ENCODE results near the gene CENPQ. TPM values are rescaled to one million over a fixed set of nuclear protein-coding genes. Genes with fewer than 3 reads are reported as not detected.
A peak's percentile ranks its signal among the peaks of the same experiment; 100 is the strongest.

Gene CENPQ
- total and polyA plus RNA-seq, 2 of the 13 experiments (the other 11 are each of a cell fraction or from before 2014, with no cell fraction given): 9.1 to 20.1 TPM

DNA sequence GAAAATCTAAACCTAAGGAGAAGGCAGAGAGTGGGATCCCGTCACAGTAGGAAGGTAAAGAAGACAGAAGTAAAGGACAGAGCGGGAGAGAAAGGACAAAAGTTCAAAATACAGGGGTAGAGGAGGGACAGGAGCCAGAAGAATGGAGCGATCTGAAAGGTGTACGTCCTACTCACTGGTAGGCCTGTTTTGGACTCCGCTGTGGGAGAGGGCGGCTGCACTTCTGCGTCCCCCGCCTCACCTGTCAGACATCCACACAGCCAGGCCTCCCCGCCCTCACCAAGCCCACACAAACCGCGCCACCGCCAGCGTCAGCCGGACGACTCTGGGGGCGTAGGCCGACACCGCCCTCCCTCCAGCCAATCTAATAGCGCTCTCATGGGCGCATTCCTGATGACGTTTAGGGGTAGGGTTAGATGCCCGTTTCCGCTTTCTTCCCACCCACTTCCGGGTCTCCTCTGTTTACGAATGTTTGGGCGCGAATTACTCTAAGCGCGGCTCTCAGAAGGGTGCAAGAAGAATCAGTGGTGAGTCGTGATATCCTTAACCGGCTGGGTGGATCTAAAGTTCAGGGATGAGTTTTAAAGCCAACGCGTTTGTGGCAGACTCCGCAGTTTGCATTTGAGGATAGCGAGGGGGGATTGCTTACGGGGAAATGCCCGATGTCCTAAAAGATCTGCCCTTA, at the start of gene CENPQ, which contains the start of gene MMUT (continued):
- TF ChIP-seq EEA1 (CRISPR knock-in tag; IDR thresholded peaks at IDR 0.05; ENCODE audit: borderline replicate concordance) (0 out of 2 replicates have a peak, but pooled peaks have one; percentile 67), IRX3 (CRISPR knock-in tag; IDR thresholded peaks at IDR 0.05; ENCODE audit: borderline replicate concordance, low read depth) (0 out of 2 replicates have a peak, but pooled peaks have one; percentile 18), PHF21A (CRISPR knock-in tag; IDR thresholded peaks at IDR 0.05) (peak; percentile 69; the same call in 1 of the 2 replicates), TEAD2 (CRISPR knock-in tag; IDR thresholded peaks at IDR 0.05) (no peak), GRHL1 (CRISPR knock-in tag; conservative IDR thresholded peaks at IDR 0.05) (no peak), HMGXB3 (CRISPR knock-in tag; IDR thresholded peaks at IDR 0.05; ENCODE audit: borderline replicate concordance) (peak; percentile 81; the same call in 1 of the 2 replicates), EED (CRISPR knock-in tag; IDR thresholded peaks at IDR 0.05) (0 out of 2 replicates have a peak, but pooled peaks have one; percentile 48), TOPORS (CRISPR knock-in tag; IDR thresholded peaks at IDR 0.05) (no peak), ISL2 (CRISPR knock-in tag; IDR thresholded peaks at IDR 0.05) (peak; percentile 68), ZNF317 (CRISPR knock-in tag; IDR thresholded peaks at IDR 0.05) (peak; percentile 81; the same call in 1 of the 2 replicates), SMYD3 (CRISPR knock-in tag; IDR thresholded peaks at IDR 0.05) (peak; percentile 90; the same call in 1 of the 2 replicates)
- TF ChIP-seq, protein P1, sequence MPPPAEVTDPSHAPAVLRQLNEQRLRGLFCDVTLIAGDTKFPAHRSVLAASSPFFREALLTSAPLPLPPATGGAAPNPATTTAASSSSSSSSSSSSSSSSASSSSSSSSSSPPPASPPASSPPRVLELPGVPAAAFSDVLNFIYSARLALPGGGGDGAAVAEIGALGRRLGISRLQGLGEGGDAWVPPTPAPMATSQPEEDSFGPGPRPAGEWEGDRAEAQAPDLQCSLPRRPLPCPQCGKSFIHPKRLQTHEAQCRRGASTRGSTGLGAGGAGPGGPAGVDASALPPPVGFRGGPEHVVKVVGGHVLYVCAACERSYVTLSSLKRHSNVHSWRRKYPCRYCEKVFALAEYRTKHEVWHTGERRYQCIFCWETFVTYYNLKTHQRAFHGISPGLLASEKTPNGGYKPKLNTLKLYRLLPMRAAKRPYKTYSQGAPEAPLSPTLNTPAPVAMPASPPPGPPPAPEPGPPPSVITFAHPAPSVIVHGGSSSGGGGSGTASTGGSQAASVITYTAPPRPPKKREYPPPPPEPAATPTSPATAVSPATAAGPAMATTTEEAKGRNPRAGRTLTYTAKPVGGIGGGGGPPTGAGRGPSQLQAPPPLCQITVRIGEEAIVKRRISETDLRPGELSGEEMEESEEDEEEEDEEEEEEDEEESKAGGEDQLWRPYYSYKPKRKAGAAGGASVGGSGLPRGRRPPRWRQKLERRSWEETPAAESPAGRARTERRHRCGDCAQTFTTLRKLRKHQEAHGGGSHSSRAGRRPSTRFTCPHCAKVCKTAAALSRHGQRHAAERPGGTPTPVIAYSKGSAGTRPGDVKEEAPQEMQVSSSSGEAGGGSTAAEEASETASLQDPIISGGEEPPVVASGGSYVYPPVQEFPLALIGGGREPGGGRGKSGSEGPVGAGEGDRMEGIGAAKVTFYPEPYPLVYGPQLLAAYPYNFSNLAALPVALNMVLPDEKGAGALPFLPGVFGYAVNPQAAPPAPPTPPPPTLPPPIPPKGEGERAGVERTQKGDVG (CRISPR knock-in tag; IDR thresholded peaks at IDR 0.05; ENCODE audit: borderline replicate concordance): peak; percentile 78; the same call in 1 of the 2 replicates
- TF ChIP-seq, protein P2, sequence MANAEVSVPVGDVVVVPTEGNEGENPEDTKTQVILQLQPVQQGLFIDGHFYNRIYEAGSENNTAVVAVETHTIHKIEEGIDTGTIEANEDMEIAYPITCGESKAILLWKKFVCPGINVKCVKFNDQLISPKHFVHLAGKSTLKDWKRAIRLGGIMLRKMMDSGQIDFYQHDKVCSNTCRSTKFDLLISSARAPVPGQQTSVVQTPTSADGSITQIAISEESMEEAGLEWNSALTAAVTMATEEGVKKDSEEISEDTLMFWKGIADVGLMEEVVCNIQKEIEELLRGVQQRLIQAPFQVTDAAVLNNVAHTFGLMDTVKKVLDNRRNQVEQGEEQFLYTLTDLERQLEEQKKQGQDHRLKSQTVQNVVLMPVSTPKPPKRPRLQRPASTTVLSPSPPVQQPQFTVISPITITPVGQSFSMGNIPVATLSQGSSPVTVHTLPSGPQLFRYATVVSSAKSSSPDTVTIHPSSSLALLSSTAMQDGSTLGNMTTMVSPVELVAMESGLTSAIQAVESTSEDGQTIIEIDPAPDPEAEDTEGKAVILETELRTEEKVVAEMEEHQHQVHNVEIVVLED (CRISPR knock-in tag; IDR thresholded peaks at IDR 0.05; ENCODE audit: borderline replicate concordance): peak; percentile 93
- TF ChIP-seq, protein P3, sequence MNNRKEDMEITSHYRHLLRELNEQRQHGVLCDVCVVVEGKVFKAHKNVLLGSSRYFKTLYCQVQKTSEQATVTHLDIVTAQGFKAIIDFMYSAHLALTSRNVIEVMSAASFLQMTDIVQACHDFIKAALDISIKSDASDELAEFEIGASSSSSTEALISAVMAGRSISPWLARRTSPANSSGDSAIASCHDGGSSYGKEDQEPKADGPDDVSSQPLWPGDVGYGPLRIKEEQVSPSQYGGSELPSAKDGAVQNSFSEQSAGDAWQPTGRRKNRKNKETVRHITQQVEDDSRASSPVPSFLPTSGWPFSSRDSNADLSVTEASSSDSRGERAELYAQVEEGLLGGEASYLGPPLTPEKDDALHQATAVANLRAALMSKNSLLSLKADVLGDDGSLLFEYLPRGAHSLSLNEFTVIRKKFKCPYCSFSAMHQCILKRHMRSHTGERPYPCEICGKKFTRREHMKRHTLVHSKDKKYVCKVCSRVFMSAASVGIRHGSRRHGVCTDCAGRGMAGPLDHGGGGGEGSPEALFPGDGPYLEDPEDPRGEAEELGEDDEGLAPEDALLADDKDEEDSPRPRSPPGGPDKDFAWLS (CRISPR knock-in tag; IDR thresholded peaks at IDR 0.05; ENCODE audit: borderline replicate concordance): 0 out of 2 replicates have a peak, but pooled peaks have one; percentile 96
